T-helper 1 cell treated with Interleukin-12 subunit alpha and Interleukin-12 subunit beta and Interleukin-4 antibody, amounts not matched to agents 30 ng/mL and 1 ng/mL, for 36 hours (primary cell): ENCODE data around the gene IER5. TPM values are rescaled to one million over a fixed set of nuclear protein-coding genes. Genes with fewer than 3 reads are reported as not detected.

Experiments used
- intact Hi-C: fragments of 100-400 bp; cut with micrococcal nuclease; formaldehyde crosslinking; loops from one replicate; pipeline ENCODE4 v1.15.1; 2024
- total RNA-seq: library from RNA; stranded (reverse); gene quantifications from 2 replicates; pipeline ENCODE4 v1.2.3, GENCODE V29; 2022

The IER5 gene
- total RNA-seq, 1 donor from 2014 or later, result 62.1 TPM

DNA sequence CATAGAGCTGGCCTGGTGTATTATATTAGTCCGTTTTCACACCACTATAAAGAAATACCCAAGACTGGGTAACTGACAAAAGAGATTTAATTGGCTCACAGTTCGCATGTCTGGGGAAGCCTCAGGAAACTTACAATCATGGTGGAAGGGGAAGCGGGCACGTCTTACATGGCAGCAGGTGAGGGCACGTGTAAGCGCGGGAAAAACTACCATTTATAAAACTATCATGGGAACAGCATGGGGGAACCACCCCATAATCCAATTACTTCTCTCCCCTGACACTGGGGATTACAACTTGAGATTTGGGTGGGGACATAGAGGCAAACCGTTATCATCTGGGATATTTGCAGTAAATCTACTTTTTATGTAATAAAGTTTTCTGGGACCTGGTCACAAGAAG lies 6.8 kb downstream of the IER5 start:
- intact Hi-C loops, result no loop called here

DNA sequence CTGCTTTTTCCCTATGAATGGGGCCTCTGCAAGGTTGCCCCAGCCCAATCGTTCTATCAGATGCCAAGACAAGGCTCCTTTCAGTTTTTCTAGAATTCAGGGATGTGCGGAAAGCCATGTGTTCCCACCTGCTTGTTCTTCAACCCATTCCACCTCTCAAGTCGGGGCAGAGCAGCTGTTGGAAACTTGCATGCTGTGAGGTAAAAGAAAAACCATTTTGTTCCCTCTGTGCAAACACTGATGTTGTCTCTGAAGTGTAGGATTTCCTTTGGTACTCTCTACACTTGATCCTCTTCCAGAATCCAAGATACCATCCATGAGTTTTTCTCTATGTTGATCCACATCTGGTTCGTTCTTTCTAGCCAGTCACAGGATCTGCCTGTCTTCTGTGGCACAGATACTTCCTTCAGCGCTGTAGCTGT lies 7.3 kb downstream of the IER5 start:
- intact Hi-C loops, result no loop called here

DNA sequence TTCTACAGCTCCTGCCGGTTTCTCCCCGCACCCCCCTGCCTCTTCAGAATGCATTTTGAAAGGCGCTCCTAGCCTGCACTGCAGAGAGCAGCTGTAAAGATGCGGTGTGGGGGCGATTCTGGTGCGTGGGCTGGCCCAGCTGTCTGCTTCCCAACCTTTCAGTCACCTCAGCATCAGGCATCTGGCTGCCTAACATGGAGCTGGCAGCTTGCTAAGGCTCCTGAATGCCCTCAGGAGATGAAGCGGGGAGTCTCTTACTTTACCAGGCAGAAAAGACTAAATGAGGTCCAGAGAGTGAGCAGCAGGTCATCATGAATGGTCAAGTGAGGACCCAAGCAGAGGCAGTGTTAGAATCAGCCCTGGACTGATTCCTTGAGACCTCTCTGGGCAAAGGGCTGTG lies 8.7 kb downstream of the IER5 start:
- intact Hi-C loops, result no loop called here

DNA sequence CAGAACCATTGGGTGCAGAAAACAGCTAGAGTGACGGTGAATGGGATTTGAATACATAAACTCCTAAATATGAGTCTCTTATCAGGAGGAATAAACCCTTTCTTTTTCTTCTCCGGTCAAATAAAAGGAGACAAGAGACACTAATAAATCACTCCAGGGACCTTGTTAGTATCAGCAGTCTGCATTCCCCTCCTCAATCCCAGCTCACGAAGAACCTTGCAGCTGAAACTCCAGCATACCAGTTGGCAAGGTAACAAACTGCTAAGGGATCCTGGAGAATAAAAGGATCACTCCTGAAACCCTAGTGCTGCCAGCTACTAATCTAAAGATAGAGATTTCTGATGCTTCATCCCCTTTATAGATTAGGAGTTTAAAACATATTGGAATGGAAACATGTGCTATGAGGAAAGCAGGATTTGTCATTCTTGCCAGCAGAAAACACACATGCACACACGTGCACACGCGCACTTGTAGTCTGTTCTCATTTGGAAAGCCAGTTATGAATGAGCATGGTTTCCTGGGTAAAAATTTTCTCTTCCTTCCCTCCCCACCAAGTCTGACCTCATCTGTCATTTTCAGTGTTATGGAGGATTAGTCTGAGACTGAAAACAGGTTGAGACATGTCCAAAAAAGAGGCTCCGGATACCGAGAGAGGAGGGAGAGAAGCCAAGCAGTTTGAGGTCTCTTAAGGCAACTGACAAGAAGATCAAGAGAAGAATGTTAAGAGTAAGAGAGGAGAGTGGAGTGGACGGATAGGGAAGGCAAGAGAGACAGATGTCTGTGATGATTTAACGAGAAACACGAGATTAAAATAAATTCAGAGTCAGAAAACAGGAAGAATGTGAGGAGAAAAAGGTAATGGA lies 10.9 kb downstream of the IER5 start:
- intact Hi-C loops, result loop anchor here (1.0 to 10.0 kb wide), 4 partner anchors 9 to 1147 kb away; partner anchors contain the start of genes CEP350 and QSOX1

DNA sequence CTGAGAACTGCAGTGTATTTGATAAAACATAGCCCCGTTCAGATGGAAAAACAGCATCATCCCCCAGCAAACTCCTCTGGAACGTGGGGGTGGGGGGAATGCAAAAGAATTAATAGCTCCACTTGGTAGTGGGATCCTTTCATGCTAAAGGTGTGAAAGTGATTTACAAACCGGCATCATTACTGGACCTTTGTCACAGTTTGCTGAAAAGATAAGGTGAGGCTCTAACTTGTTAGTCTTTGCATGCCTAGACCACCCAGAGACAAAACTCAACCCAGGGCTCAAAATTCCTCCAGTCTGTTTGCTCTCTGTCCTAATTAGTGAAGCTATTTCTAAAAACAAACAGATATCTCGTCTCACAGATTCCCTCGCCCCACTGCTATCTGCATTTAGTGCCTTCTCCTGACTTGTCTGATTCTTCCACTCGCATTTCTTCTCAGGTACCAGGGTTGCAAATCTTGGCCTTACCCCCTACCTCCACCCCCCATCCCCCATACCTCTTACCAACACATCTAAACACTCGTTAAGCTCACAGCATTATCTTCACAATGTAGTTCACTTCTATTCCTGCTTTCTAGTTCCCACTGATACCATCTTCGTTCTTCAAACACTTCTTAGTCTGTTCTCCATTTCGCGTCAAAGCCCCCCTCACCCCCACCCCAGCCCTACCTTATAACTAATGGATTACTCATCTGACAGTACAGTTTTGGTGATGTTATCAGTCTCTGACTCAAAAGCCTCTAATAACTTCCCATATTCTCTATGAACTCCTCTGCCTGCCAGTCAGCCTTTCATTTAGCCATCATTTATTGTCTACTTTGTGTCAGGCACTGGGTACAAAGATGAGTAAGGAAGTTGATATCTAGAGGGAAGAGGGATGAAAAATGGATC lies 11.8 kb downstream of the IER5 start:
- intact Hi-C loops, result loop anchor here (5.0 to 10.0 kb wide), 2 partner anchors 945 to 1148 kb away; partner anchors contain the start of genes CEP350 and QSOX1

DNA sequence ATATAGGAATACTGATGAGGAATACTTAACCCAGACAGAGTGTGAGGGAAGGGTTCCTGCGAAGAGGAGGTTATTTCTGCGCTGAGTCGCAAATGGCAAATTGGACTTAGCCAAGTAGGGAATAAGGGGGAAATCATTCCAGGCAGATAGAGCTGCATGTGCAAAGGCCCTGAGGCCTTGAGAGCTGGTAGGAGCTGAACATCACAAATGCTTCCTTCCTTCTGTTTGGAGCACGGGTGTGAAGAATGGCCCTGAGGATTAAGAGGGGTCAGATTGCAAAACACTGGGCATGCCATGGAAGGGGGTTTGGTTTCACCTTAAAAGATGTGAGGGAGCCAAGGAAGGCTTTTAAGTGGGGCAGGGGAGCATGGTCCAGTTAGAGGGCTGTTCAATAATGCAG lies 12.4 kb downstream of the IER5 start:
- intact Hi-C loops, result loop anchor here (5.0 to 10.0 kb wide), 2 partner anchors 946 to 1149 kb away; partner anchors contain the start of genes CEP350 and QSOX1

DNA sequence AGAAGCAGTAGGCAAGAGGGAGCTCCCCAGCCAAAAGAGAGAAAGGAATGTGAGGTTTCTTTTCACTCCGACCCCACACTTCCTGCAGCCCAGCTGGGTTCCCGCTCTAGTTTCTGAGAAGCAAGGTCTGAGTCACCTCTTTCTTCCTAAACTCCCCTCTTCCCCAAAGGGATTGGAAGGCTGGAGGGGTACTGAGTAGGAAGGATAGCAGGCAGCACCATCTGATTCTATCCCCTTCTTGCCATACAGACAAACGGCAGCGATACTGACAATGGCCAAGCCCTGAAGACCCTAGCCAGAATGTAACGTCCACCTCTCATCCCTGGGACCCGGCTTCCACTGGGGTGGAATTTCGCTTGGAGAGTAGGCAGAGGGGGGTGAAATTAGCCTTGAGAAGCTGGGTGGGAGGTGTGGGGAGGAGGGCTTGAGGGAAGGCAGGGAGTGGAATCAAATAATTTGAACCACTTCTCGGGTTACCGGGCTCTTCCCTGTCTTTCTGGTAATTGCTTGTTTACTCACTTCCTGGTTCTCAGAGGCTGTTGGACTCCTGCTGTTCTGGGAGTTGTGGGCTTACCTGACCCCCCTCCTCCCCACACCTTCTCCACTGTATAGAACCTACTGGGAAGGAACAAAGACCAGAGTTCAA lies 13.2 kb downstream of the IER5 start:
- intact Hi-C loops, result loop anchor here (5.0 to 10.0 kb wide), 2 partner anchors 947 to 1149 kb away; partner anchors contain the start of genes CEP350 and QSOX1

DNA sequence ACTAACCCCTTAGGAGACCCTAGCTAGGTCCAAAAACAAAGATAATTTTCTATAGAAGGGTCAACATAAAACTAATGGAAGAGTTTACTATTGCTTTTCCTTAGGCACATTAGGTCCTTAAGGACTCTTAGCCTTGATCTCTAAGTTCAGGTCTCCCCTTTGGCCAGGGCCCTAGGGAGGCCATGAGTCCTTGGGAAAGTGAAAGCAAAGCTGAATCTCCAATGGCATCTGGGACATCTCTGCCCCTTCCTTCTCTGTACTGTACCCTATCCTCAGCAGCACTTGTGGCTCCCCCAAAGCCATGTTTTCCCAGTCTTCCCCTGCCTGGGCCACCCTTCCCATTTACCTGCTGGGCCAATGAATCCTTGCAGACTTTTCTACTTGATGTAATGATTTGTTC lies 14.3 kb downstream of the IER5 start:
- intact Hi-C loops, result loop anchor here (5.0 to 10.0 kb wide), 2 partner anchors 948 to 1151 kb away; partner anchors contain the start of genes CEP350 and QSOX1

DNA sequence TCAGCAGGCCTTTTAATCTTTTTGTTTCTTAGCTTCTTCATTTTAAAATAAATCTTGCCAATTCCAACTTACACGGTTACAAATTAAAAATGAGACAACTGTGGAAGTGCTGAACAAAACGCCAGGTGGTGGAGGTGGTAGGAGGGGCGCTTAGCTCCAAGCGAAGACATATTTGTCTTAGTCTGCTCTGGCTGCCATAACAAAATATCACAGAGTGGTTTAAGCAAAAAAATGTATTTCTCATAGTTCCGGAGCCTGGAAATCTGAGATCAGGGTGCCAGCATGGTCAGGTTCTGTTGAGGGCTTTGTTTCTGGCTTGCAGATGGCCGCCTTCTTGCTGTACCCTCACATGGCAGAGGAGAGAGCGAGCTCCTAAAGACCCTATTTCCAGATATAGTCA lies 14.9 kb downstream of the IER5 start:
- intact Hi-C loops, result loop anchor here (5.0 to 10.0 kb wide), 2 partner anchors 949 to 1151 kb away; partner anchors contain the start of genes CEP350 and QSOX1

DNA sequence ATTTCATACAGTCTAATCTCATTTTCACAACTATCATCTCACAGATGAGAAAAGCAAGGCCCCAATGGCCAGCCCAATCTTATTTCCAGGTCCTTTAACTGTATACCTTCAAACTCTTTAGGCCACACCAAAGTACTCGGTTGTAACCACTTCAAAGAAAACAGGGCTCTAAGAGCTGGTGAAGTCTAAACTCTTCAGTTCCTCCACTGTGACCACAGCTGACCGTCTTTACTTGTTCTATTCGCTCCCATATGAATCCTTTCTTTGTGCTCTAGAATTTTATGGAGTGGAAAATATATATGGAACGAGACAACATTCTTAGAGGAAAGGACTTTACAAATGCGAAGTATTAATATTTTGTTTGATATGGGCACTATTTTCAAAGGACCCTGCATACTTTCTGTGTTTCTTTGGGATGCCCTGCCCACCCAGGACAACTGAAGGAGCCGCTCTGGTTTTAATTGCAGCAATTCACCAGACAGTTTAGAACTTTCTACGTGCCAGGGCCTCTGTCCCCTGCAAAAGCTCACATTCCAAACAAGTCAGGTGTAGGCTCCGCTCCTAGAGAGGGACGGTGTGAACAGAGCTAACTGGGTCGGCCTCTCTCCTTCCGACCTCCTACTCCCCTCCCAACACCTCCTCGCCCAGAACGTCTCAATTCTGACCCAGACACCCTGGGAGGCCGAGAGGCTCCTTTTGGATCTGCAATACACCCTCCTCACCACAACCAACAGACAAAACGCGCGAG lies 15.7 kb downstream of the IER5 start:
- intact Hi-C loops, result loop anchor here (5.0 to 10.0 kb wide), 2 partner anchors 949 to 1152 kb away; partner anchors contain the start of genes CEP350 and QSOX1

DNA sequence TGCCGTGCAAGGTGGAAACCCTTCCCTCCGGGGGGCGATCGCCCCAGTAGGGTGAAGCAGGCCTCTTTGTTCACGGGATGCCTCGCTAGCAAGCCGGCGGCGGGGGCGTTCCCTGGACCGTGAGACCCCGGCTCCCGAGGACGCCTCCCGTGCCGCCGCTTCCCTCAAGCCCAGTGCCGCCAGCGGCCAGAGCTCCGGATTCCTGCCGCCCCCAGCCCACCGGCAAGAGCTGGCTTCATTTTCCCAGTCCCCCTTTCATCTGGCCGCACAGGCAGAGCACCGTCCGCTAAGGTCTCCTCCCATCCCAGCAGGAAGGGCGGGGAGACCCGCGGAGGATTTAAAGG lies 16.3 kb downstream of the IER5 start:
- intact Hi-C loops, result loop anchor here (1.0 to 10.0 kb wide), 9 partner anchors 14 to 1152 kb away; partner anchors contain the start of genes ACBD6, CEP350, QSOX1 and STX6

DNA sequence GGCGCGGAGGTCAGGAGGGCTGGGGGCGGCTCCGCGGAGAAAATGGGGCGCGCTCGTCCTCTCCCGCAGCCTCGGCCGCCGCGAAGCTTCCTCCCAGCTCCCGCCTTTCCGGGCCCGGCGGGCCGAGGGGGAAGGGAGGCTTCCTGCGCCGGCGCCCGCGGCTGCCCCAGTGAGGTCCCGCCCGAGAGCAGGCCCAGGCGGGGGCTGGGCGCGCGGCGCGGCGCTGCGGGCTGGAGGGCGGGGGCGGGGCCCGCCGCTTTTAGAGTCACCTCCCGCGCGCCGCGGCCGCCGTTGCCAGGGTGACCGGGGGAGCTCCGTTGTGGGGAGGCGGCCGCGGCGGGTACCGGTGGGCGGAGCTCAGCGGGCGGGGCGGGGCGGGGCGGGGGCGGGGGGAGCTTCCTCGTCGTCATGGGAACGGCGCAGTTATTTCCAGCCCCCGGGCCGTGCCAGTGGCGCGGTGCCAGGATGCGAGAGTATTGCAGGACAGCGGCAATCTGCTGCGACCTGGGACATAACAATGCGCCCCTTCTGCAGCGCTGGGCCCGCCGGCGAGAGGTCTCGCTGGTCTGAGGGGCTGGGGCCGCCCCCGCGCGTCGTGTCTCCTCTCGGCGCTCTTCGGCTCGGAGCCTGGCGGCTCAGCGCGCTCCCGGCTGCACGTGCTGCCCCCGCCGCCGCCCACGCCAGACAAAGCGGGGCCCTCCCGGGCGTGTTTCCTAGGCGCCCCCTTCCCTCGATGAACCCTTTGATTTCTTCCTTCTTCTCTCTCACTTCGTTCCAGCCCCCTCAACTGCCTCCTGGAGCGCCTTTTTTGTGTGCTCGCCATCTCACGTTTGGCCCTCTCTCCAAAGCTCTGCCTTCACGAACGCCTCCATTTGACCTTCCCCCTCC lies 16.9 kb downstream of the IER5 start:
- intact Hi-C loops, result loop anchor here (1.0 to 10.0 kb wide), 10 partner anchors 15 to 951 kb away; partner anchors contain the start of genes ACBD6, MR1, QSOX1 and STX6

DNA sequence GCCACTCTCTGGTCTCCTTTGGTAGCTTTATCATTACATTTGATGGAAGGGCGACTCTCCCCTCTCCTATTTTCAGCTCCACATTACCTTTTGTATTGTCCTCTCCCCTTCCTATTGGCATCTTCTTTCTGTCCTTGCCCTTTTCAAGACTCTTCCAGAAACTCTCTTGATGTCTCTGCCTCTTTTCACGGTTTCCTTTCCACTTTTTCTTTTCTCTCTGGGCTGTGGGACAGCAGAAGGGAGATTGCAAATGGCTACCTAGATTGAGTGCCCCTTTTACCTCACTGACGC lies 17.5 kb downstream of the IER5 start:
- intact Hi-C loops, result loop anchor here (1.0 to 10.0 kb wide), 4 partner anchors 73 to 951 kb away; partner anchors contain the start of genes ACBD6, MR1 and QSOX1

DNA sequence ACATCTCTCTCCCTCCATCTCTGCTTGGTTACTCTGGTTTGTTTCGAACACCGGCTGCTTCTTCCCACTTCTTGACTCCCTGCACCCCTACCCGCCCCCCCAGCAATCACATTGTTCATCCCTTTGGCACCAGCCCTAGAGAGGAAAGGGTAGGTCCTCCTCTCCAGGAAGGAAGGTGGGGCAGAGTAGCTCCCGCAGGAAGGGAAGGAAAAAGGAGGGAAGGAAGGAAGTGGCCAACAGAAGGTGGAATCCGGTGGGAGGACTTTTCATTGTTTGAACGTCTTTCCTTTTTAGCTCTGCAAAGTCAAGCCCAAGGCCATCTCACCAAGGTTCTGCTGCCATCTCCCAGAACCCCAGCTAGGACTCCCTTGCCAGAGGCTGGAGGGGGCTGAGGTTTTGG lies 18.0 kb downstream of the IER5 start:
- intact Hi-C loops, result loop anchor here (1.0 to 10.0 kb wide), 4 partner anchors 73 to 952 kb away; partner anchors contain the start of genes ACBD6, MR1 and QSOX1

DNA sequence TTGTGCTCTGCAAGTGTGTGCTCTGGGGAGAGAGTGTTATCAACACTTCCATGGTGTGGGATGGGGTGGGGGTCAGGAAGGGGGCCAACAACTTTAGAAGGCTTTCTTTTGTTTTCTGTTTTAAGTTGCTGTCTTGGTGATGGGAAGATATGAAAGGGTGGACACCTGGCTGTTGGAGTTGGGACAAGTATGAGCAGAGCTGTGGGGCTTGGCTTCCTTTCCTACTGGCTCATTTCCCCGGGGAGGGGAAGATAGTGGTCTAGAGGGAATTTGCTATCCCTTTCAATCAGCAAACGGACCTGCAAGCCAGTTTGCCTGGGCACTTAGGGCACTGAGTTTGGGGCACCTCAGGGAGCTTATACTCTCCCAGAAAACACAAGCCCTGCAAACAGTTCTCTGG lies 19.2 kb downstream of the IER5 start:
- intact Hi-C loops, result loop anchor here (5.0 to 10.0 kb wide), 2 partner anchors 605 to 953 kb away; partner anchors contain the start of genes ACBD6 and QSOX1

DNA sequence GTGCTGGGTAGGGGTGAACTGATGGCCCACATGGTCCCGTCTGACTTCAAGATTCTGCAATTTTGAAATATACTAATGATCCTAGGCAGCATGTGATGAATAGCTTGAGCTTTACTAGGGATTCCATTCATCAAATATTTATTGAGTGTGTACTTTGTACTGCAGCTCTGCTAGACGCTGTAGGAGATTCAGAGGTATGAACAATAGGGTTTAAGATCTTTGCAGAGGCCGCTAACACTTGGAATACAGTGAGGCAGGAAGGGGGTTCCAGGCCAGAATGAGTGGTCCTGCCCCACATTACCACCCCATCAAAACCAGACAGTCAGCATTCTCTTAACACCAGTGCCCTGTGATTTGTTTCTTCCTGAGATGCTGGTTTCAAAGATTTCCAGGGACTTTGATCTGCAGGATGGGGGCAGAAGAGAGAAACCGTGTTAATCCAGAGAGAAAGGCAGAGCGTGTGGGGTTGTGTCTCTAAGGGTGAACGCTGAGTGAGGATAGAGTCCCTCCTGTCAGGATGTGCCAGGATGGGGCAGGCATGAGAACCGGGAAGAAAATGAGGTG lies 19.9 kb downstream of the IER5 start:
- intact Hi-C loops, result loop anchor here (5.0 to 10.0 kb wide), 2 partner anchors 606 to 954 kb away; partner anchors contain the start of genes ACBD6 and QSOX1

DNA sequence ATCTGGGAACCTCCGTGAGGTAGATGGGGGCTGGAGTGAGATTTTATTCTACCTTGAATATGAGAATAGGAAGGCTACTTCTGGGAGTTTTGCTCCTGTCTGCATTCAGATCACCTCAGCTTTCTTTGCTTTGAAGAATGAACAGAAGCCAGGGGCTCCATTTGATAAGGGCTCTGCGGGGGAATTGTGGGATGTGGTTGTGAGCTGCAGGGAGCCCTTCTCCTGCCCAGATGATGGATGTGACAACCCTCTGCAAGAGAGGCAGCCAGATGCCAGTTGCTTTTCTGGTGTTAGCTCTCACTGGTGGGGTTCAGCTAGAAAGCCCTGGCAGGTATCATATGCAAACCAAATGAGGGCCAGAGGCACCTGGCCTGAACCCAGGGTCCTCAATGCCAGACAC lies 21.5 kb downstream of the IER5 start:
- intact Hi-C loops, result no loop called here

DNA sequence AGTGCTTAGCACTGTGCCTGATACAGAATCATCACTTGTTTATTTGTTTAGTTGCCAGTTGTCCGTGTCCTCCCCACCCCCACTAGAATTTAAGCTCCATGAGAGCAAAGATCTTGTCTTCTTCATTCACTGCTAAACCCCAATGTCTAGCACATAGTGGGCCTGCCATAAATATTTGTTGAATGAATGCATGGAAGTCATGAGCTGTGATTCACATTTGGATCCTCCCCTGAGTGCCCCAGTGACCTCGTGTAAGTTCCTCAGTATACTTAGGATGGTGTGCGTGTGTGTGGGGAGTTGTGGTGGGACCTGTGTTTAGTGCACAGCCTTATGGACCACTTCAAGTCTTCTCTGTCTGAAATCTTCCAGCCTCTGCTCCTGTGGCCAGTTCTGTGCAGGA lies 23.1 kb downstream of the IER5 start:
- intact Hi-C loops, result no loop called here
